Thoracic aorta (tissue), 2 donors: ENCODE measurements around the gene MAP3K8. TPM values are rescaled to one million over a fixed set of nuclear protein-coding genes. Genes with fewer than 3 reads are reported as not detected.
A peak's percentile ranks its signal among the peaks of the same experiment; 100 is the strongest.

Experiments
- ATAC-seq: fragments of 150-250 bp; one replicate; pipeline ENCODE4 v1.8.0; 2017; ENCODE audit warnings: low read depth; ENCODE audit not compliant: insufficient number of reproducible peaks, low FRiP score
- DNase-seq: peaks from one replicate; pipeline ENCODE4 v3.0.0-alpha.2; 2020; ENCODE audit warnings: low spot score
- H3K27ac ChIP-seq, 2 donors: fragments of 200-600 bp; sonication (generic); 1 replicate in 1 of 2; 2 replicates in 1 of 2; pipeline ENCODE4 v1.5.1; 2016; ENCODE audit warnings: mild to moderate bottlenecking in 2 of 2, moderate library complexity in 2 of 2
- H3K27me3 ChIP-seq: fragments of 200-600 bp; sonication (generic); replicated peaks from 2 replicates; pipeline ENCODE4 v1.6.0; 2016; ENCODE audit warnings: mild to moderate bottlenecking; ENCODE audit not compliant: insufficient read depth
- H3K36me3 ChIP-seq: fragments of 200-600 bp; sonication (generic); one replicate; pipeline ENCODE4 v1.5.1; 2016
- H3K4me1 ChIP-seq, 2 donors: fragments of 200-600 bp; sonication (generic); 1 replicate in 1 of 2; 2 replicates in 1 of 2; pipeline versions ENCODE4 v1.5.1 to v1.6.0; 2016; ENCODE audit warnings: low read depth in 2 of 2, mild to moderate bottlenecking in 1 of 2; ENCODE audit not compliant: control insufficient read depth in 1 of 2
- H3K4me3 ChIP-seq: fragments of 200-600 bp; sonication (generic); 2 replicates; pipeline ENCODE4 v1.5.1; 2016; ENCODE audit warnings: mild to moderate bottlenecking
- H3K9me3 ChIP-seq: fragments of 200-600 bp; sonication (generic); 2 replicates; pipeline ENCODE4 v1.5.1; 2016
- CTCF ChIP-seq: fragments of 200-600 bp; sonication (generic); IDR thresholded peaks from one replicate; pipeline ENCODE4 v1.5.1; 2019; ENCODE audit warnings: antibody characterized with exemption
- total RNA-seq, 2 donors: library from RNA; depleted of rRNA; stranded (reverse); fragments of >200 nt; gene quantifications; one replicate each; pipeline versions ENCODE4 v1.1.0 to v1.2.3, GENCODE V29; 2016

The MAP3K8 gene
- total RNA-seq, 2 donors from 2014 or later = 63.4 to 64.3 TPM

GRCh38 chr10:30412901-30413300 lies 21.1 kb upstream of the MAP3K8 start:
- no peak for DNase-seq
- no peaks in the 10 kb centered on the region for H3K27me3 ChIP-seq
- no peaks in the 10 kb centered on the region for H3K9me3 ChIP-seq
- no peak overlapping the region for H3K27ac ChIP-seq
- TF ChIP-seq CTCF = no peak
- H3K36me3 ChIP-seq = no peaks in the 10 kb centered on the region
- no peaks in the 10 kb centered on the region for H3K4me1 ChIP-seq
- no peak overlapping the region for H3K4me3 ChIP-seq
- no peak for ATAC-seq

GRCh38 chr10:30413996-30414576 lies 19.9 kb upstream of the MAP3K8 start:
- H3K27me3 ChIP-seq = no peaks in the 10 kb centered on the region
- DNase-seq (no peak), ATAC-seq (no peak)
- no peak overlapping the region for H3K27ac ChIP-seq
- no peaks in the 10 kb centered on the region for H3K9me3 ChIP-seq
- peaks cover 8 to 10% of the 10 kb centered on the region in 2 donors for H3K4me1 ChIP-seq
- TF ChIP-seq CTCF = peak; percentile 74
- no peaks in the 10 kb centered on the region for H3K36me3 ChIP-seq
- H3K4me3 ChIP-seq = no peak overlapping the region

- TF ChIP-seq CTCF = no peak
Measured at GRCh38 chr10:30415593-30415992, 18.4 kb upstream of the MAP3K8 start.

GRCh38 chr10:30417301-30417700 lies 16.7 kb upstream of the MAP3K8 start:
- TF ChIP-seq CTCF = no peak
- H3K36me3 ChIP-seq = no peaks in the 10 kb centered on the region
- H3K27me3 ChIP-seq = no peaks in the 10 kb centered on the region
- DNase-seq (no peak), ATAC-seq (no peak)
- H3K4me1 ChIP-seq = peaks cover 9 to 10% of the 10 kb centered on the region in 2 donors
- H3K27ac ChIP-seq = no peak overlapping the region
- H3K9me3 ChIP-seq = no peaks in the 10 kb centered on the region
- H3K4me3 ChIP-seq = no peak overlapping the region

More at GRCh38 chr10:30415593-30415992, 18.4 kb upstream of the MAP3K8 start:
- Histone ChIP-seq H3K9me3 (no peaks in the 10 kb centered on the region), H3K27me3 (no peaks in the 10 kb centered on the region), H3K4me3 (no peak overlapping the region), H3K27ac (no peak overlapping the region), H3K36me3 (no peaks in the 10 kb centered on the region), H3K4me1 (peaks cover 8 to 10% of the 10 kb centered on the region in 2 donors)
- ATAC-seq = no peak
- no peak for DNase-seq

- peaks cover 24 to 25% of the 10 kb centered on the region in 2 donors for H3K4me1 ChIP-seq
- H3K36me3 ChIP-seq = no peaks in the 10 kb centered on the region
- no peak for DNase-seq
- H3K9me3 ChIP-seq = no peaks in the 10 kb centered on the region
- no peak overlapping the region for H3K4me3 ChIP-seq
- no peak for TF ChIP-seq CTCF
- no peak for ATAC-seq
- no peak overlapping the region for H3K27ac ChIP-seq
- no peaks in the 10 kb centered on the region for H3K27me3 ChIP-seq
Measured at GRCh38 chr10:30420266-30420665, 13.7 kb upstream of the MAP3K8 start.
